Neuronal stem cell (in vitro differentiated cells): Measurements from ENCODE around the gene ZNF3.
A peak's percentile ranks its signal among the peaks of the same experiment; 100 is the strongest.

ENCODE experiments used
- DNase-seq: peaks from one replicate; pipeline ENCODE4 v3.0.0-alpha.2; 2013; ENCODE audit warnings: low spot score
- H2AFZ ChIP-seq: one replicate; pipeline ENCODE4 v1.6.1; 2013; ENCODE audit warnings: mild to moderate bottlenecking, low read length, inconsistent platforms
- H2AK5ac ChIP-seq: 2 replicates; pipeline ENCODE4 v1.6.1; 2013; ENCODE audit warnings: low read depth, mild to moderate bottlenecking, inconsistent platforms, low read length, moderate library complexity, mixed read lengths
- H2BK120ac ChIP-seq: 2 replicates; pipeline ENCODE4 v1.6.1; 2013; ENCODE audit warnings: low read depth, mild to moderate bottlenecking, inconsistent platforms, low read length, moderate library complexity, mixed read lengths
- H2BK12ac ChIP-seq: one replicate; pipeline ENCODE4 v1.6.1; 2013; ENCODE audit warnings: low read length, inconsistent platforms
- H2BK15ac ChIP-seq: 2 replicates; pipeline ENCODE4 v1.6.1; 2013; ENCODE audit warnings: mild to moderate bottlenecking, low read length, inconsistent platforms, mixed read lengths
- H2BK5ac ChIP-seq: one replicate; pipeline ENCODE4 v1.6.1; 2013; ENCODE audit warnings: inconsistent platforms, mild to moderate bottlenecking, low read length, moderate library complexity
- H3K14ac ChIP-seq: one replicate; pipeline ENCODE4 v1.6.1; 2013; ENCODE audit warnings: low read length, inconsistent platforms
- H3K18ac ChIP-seq: 2 replicates; pipeline ENCODE4 v1.6.1; 2013; ENCODE audit warnings: low read length, inconsistent platforms
- H3K23ac ChIP-seq: 2 replicates; pipeline ENCODE4 v1.6.1; 2013; ENCODE audit warnings: low read depth, mild to moderate bottlenecking, mixed read lengths, low read length, inconsistent platforms; ENCODE audit not compliant: poor library complexity
- H3K27ac ChIP-seq: replicated peaks from 3 replicates; pipeline ENCODE4 v1.5.1; 2013; ENCODE audit warnings: low read length, inconsistent platforms
- H3K27me3 ChIP-seq, 3 experiments: 2 replicates each; pipeline ENCODE4 v1.6.1; 2013; ENCODE audit warnings: low read length in 3 of 3, mild to moderate bottlenecking in 2 of 3, inconsistent platforms in 1 of 3, low read depth in 1 of 3, mixed read lengths in 1 of 3, moderate library complexity in 1 of 3; ENCODE audit not compliant: control insufficient read depth in 3 of 3, insufficient read depth in 3 of 3
- H3K36me3 ChIP-seq, 2 donors: replicated peaks in 1 of 2; 2 replicates each; pipeline ENCODE4 v1.6.1; 2013; ENCODE audit warnings: low read length in 2 of 2; ENCODE audit not compliant: control insufficient read depth in 2 of 2, insufficient read depth in 2 of 2
- H3K4ac ChIP-seq: 2 replicates; pipeline ENCODE4 v1.6.1; 2013; ENCODE audit warnings: inconsistent platforms, mild to moderate bottlenecking, low read length, moderate library complexity
- H3K4me1 ChIP-seq, 2 donors: 1 replicate in 1 of 2; 2 replicates in 1 of 2; pipeline ENCODE4 v1.6.1; 2013; ENCODE audit warnings: low read length in 2 of 2, low read depth in 1 of 2; ENCODE audit not compliant: control insufficient read depth in 2 of 2, insufficient read depth in 1 of 2
- H3K4me2 ChIP-seq: one replicate; pipeline ENCODE4 v1.6.1; 2013; ENCODE audit warnings: mild to moderate bottlenecking, low read length, inconsistent platforms; ENCODE audit not compliant: insufficient read depth, poor library complexity, severe bottlenecking
- H3K4me3 ChIP-seq, 2 donors: 2 replicates each; pipeline ENCODE4 v1.5.1; 2013; ENCODE audit warnings: low read length in 2 of 2, mild to moderate bottlenecking in 2 of 2, inconsistent platforms in 1 of 2, moderate library complexity in 1 of 2
- H3K79me1 ChIP-seq: one replicate; pipeline ENCODE4 v1.6.1; 2013; ENCODE audit warnings: low read depth, mild to moderate bottlenecking, inconsistent platforms, low read length, moderate library complexity
- H3K9ac ChIP-seq: one replicate; pipeline ENCODE4 v1.6.1; 2013; ENCODE audit warnings: mild to moderate bottlenecking, low read depth, low read length, inconsistent platforms; ENCODE audit not compliant: poor library complexity
- H3K9me3 ChIP-seq, 2 donors: replicated peaks in 1 of 2; 2 replicates each; pipeline versions ENCODE3 to v1.6.1; 2013; ENCODE audit warnings: low read length in 2 of 2, mild to moderate bottlenecking in 2 of 2, inconsistent platforms in 1 of 2, low read depth in 1 of 2, mixed read lengths in 1 of 2, moderate library complexity in 1 of 2; ENCODE audit not compliant: control insufficient read depth in 2 of 2, insufficient read depth in 1 of 2
- H4K8ac ChIP-seq: one replicate; pipeline ENCODE4 v1.6.1; 2013; ENCODE audit warnings: low read depth, mild to moderate bottlenecking, inconsistent platforms, low read length, moderate library complexity
- H4K91ac ChIP-seq: one replicate; pipeline ENCODE4 v1.6.1; 2013; ENCODE audit warnings: low read length, low read depth, mild to moderate bottlenecking, inconsistent platforms; ENCODE audit not compliant: poor library complexity
- WGBS, 2 donors: extraction: QIAGEN DNeasy Blood & Tissue Kit; methylation state at CpG; one replicate each; pipeline ENCODE4 v1.1.7; 2013; ENCODE audit warnings: missing lambda C conversion rate in 2 of 2, mixed read lengths in 1 of 2; ENCODE audit not compliant: insufficient read length in 2 of 2, insufficient replicate concordance in 1 of 2; ENCODE audit errors: extremely low coverage in 2 of 2; 5-methylcytosine and 5-hydroxymethylcytosine counted together

The ZNF3 gene

GRCh38 chr7:100051611-100052010 lies 29.9 kb downstream of the ZNF3 start:
- H2AFZ ChIP-seq = no peak overlapping the region
- no peak overlapping the region for H3K9ac ChIP-seq
- no peak overlapping the region for H3K18ac ChIP-seq
- no peaks in the 10 kb centered on the region for H3K27me3 ChIP-seq
- no peak overlapping the region for H2BK12ac ChIP-seq
- no peak overlapping the region for H3K23ac ChIP-seq
- no peak overlapping the region for H2BK5ac ChIP-seq
- no peak overlapping the region for H2AK5ac ChIP-seq
- H3K27ac ChIP-seq = no peak overlapping the region
- no peak overlapping the region for H2BK15ac ChIP-seq
- H3K9me3 ChIP-seq = no peaks in the 10 kb centered on the region
- no peak overlapping the region for H3K4me3 ChIP-seq
- peaks cover 1 to 2% of the 10 kb centered on the region in 2 donors for H3K4me1 ChIP-seq
- peaks cover 2 to 33% of the 10 kb centered on the region in 2 donors for H3K36me3 ChIP-seq
- no peak overlapping the region for H2BK120ac ChIP-seq
- no peak overlapping the region for H3K4ac ChIP-seq
- H4K8ac ChIP-seq = no peak overlapping the region
- no peak for DNase-seq
- peaks cover 10% of the 10 kb centered on the region for H3K79me1 ChIP-seq
- H3K4me2 ChIP-seq = no peak overlapping the region
- no peak overlapping the region for H4K91ac ChIP-seq
- H3K14ac ChIP-seq = no peak overlapping the region
- WGBS, 2 donors = no CpG with 5 or more reads among the region's 3 CpGs

- Histone ChIP-seq H3K9ac (peak within 1 kb of the TSS; percentile 87), H3K4me2 (peak within 1 kb of the TSS; percentile 75), H3K4me1 (peaks cover 1 to 2% of the 10 kb centered on the region in 2 donors), H3K27ac (peak within 1 kb of the TSS; percentile 89), H3K4ac (no peak within 1 kb of the TSS), H3K79me1 (peaks cover 10% of the 10 kb centered on the region), H3K23ac (peak within 1 kb of the TSS; percentile 99), H3K14ac (peak within 1 kb of the TSS; percentile 48), H3K18ac (peak within 1 kb of the TSS; percentile 95), H3K4me3 (peak within 1 kb of the TSS; percentile 94 to 99), H2BK15ac (no peak within 1 kb of the TSS), H3K9me3 (no peaks in the 10 kb centered on the region), H3K27me3 (no peaks in the 10 kb centered on the region), H4K8ac (peak within 1 kb of the TSS; percentile 70), H2BK12ac (no peak within 1 kb of the TSS), H2BK120ac (no peak within 1 kb of the TSS), H2AFZ (peak within 1 kb of the TSS; percentile 97), H2AK5ac (no peak within 1 kb of the TSS), H3K36me3 (peaks cover 2 to 24% of the 10 kb centered on the region in 2 donors), H4K91ac (no peak within 1 kb of the TSS), H2BK5ac (no peak within 1 kb of the TSS)
- DNase-seq = peak; percentile 79
- WGBS, 2 donors = no CpG with 5 or more reads among the region's 47 CpGs
Observed at GRCh38 chr7:100049441-100050291, 31.9 kb downstream of the ZNF3 start, which contains the start of gene ZSCAN21. Gene ZSCAN21, plus strand, starts transcription at chr7:100049774. Its CDS starts 7,233 bp downstream, at chr7:100057007.

- Histone ChIP-seq H4K91ac (no peak overlapping the region), H3K9ac (no peak overlapping the region), H3K23ac (no peak overlapping the region), H2BK120ac (no peak overlapping the region), H2AFZ (peak overlapping the region; percentile 97), H3K36me3 (peaks cover 2 to 19% of the 10 kb centered on the region in 2 donors), H3K4me3 (no peak overlapping the region), H2BK5ac (no peak overlapping the region), H3K4me1 (peaks cover 1 to 2% of the 10 kb centered on the region in 2 donors), H4K8ac (peak overlapping the region; percentile 70), H3K18ac (no peak overlapping the region), H2BK12ac (no peak overlapping the region), H3K27ac (no peak overlapping the region), H3K4ac (no peak overlapping the region), H2BK15ac (no peak overlapping the region), H3K27me3 (no peaks in the 10 kb centered on the region), H3K4me2 (no peak overlapping the region), H3K79me1 (peaks cover 8% of the 10 kb centered on the region), H3K9me3 (no peaks in the 10 kb centered on the region), H3K14ac (no peak overlapping the region), H2AK5ac (no peak overlapping the region)
- no CpG with 5 or more reads among the region's 4 CpGs for WGBS, 2 donors
- no peak for DNase-seq
Observed at GRCh38 chr7:100048680-100049079, 32.8 kb downstream of the ZNF3 start.

GRCh38 chr7:100044718-100045117 lies 36.8 kb downstream of the ZNF3 start:
- H3K4me2 ChIP-seq = no peak overlapping the region
- no peak overlapping the region for H3K27ac ChIP-seq
- H3K14ac ChIP-seq = no peak overlapping the region
- H4K91ac ChIP-seq = no peak overlapping the region
- no peak overlapping the region for H4K8ac ChIP-seq
- DNase-seq = no peak
- no peak overlapping the region for H2AFZ ChIP-seq
- peaks cover 0 to 2% of the 10 kb centered on the region in 2 donors for H3K4me1 ChIP-seq
- H3K4ac ChIP-seq = no peak overlapping the region
- H3K79me1 ChIP-seq = peaks cover 4% of the 10 kb centered on the region
- H3K4me3 ChIP-seq = no peak overlapping the region
- H2AK5ac ChIP-seq = no peak overlapping the region
- no peaks in the 10 kb centered on the region for H3K9me3 ChIP-seq
- no peak overlapping the region for H3K23ac ChIP-seq
- peaks cover 1 to 10% of the 10 kb centered on the region in 2 donors for H3K36me3 ChIP-seq
- no peak overlapping the region for H2BK15ac ChIP-seq
- no peak overlapping the region for H2BK12ac ChIP-seq
- H3K9ac ChIP-seq = no peak overlapping the region
- WGBS, 2 donors = no CpG with 5 or more reads among the region's 6 CpGs
- no peak overlapping the region for H2BK5ac ChIP-seq
- no peak overlapping the region for H2BK120ac ChIP-seq
- H3K18ac ChIP-seq = no peak overlapping the region
- H3K27me3 ChIP-seq = no peaks in the 10 kb centered on the region
